Measurements from ENCODE around the gene HIP1. TPM values are rescaled to one million over a fixed set of nuclear protein-coding genes. Genes with fewer than 3 reads are reported as not detected.
"Not testable (repeated sequence)": the region's sequence is repeated elsewhere in the genome, so short reads cannot be mapped to it uniquely, and the experiment has no call there.

The HIP1 gene
- total and polyA plus RNA-seq, 9 donors: 17.3 to 28.4 (median 23.5) TPM

DNA sequence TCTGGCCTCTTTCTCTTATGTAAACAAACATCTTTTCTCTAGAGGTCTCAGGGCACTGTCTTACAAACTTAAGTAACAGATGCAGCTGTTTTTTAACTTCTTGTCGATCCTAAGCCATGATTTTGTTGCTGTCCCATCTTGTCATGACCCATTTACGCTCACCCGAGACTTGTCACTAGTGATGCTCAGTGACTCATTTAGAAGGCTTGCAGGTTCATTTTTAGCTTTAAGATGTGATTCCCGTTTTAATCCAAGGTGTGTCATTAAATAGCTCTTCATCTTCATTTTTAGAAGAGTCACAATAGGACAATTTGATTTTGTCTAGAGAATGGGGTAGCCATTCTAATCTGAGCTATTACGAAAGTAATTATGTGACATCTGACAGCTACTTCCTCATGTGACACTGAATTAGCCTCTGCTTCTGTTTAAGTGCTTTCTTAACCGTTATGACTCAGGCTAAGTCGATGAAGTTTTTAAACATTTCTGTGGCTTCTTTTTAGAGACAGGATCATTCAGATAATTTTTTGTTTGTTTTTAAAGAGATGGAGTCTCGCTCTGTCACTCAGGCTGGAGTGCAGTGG is 203.9 kb downstream of the HIP1 start:
- Histone ChIP-seq H3K9me3 (replicated peaks; ENCODE audit: control insufficient read depth, low read depth, low read length) (no peaks in the 10 kb centered on the region), H3K4me1 (ENCODE audit: control insufficient read depth, insufficient read depth, low read length) (no peaks in the 10 kb centered on the region), H3K4me3 (ENCODE audit: low read length) (no peak overlapping the region), H3K36me3 (ENCODE audit: control insufficient read depth, insufficient read depth, low read length) (peaks cover 44% of the 10 kb centered on the region), H3K27me3 (ENCODE audit: control insufficient read depth, insufficient read depth, low read length) (no peaks in the 10 kb centered on the region), H3K27ac (ENCODE audit: low read length) (no peak overlapping the region)
- peak; percentile 15 for DNase-seq
- 63% methylated on average over 6 of the region's 8 CpGs for WGBS (ENCODE audit: insufficient coverage)

DNA sequence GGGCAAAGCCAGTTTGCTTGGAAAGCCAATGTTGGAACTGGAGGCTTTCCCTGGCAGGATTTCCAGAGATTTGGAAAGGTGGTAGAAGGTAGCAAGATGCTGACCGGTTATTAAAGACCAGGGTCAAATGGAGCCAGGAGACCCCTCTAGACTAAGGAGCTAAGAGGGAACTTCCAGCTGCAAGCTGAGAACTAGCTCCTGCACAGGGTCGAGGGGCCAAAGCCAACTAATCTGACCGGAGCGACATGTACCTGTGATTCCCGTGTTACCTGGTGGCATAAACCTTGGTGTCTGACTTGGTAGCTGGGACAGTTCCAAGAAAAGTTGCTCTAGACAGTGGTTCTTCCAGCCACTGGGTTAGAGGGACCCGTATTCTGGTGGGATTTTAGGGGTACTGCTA is 204.8 kb downstream of the HIP1 start:
- peaks cover 40% of the 10 kb centered on the region for H3K36me3 ChIP-seq (ENCODE audit: control insufficient read depth, insufficient read depth, low read length)
- DNase-seq: no peak
- no peak overlapping the region for H3K27ac ChIP-seq (ENCODE audit: low read length)
- no peaks in the 10 kb centered on the region for H3K4me1 ChIP-seq (ENCODE audit: control insufficient read depth, insufficient read depth, low read length)
- H3K4me3 ChIP-seq (ENCODE audit: low read length): no peak overlapping the region
- H3K9me3 ChIP-seq (replicated peaks; ENCODE audit: control insufficient read depth, low read depth, low read length): no peaks in the 10 kb centered on the region
- no peaks in the 10 kb centered on the region for H3K27me3 ChIP-seq (ENCODE audit: control insufficient read depth, insufficient read depth, low read length)
- 94% methylated on average over 6 of the region's 6 CpGs for WGBS (ENCODE audit: insufficient coverage)

DNA sequence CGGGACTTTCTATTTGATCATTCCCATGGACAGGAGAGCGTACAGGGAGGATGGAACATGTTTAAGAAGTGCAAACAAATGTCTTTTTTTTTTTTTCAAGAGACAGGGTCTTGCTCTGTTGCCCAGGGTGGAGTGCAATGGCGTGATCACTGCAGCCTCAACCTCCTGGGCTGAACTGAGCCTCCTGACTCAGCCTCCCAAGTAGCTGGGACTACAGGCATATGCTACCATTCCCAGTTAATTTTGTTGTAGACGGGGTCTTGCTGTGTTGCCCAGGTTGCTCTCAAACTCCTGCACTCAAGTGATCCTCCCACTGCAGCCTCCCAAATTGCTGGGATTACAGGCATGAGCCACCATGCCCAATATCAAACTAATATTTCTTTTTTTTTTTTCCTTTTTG is 206.1 kb downstream of the HIP1 start:
- Histone ChIP-seq H3K9me3 (replicated peaks; ENCODE audit: control insufficient read depth, low read depth, low read length) (no peaks in the 10 kb centered on the region), H3K4me3 (ENCODE audit: low read length) (no peak overlapping the region), H3K27ac (ENCODE audit: low read length) (no peak overlapping the region), H3K36me3 (ENCODE audit: control insufficient read depth, insufficient read depth, low read length) (peaks cover 30% of the 10 kb centered on the region), H3K27me3 (ENCODE audit: control insufficient read depth, insufficient read depth, low read length) (no peaks in the 10 kb centered on the region), H3K4me1 (ENCODE audit: control insufficient read depth, insufficient read depth, low read length) (peaks cover 4% of the 10 kb centered on the region)
- 96% methylated on average over 4 of the region's 4 CpGs for WGBS (ENCODE audit: insufficient coverage)
- no peak for DNase-seq

DNA sequence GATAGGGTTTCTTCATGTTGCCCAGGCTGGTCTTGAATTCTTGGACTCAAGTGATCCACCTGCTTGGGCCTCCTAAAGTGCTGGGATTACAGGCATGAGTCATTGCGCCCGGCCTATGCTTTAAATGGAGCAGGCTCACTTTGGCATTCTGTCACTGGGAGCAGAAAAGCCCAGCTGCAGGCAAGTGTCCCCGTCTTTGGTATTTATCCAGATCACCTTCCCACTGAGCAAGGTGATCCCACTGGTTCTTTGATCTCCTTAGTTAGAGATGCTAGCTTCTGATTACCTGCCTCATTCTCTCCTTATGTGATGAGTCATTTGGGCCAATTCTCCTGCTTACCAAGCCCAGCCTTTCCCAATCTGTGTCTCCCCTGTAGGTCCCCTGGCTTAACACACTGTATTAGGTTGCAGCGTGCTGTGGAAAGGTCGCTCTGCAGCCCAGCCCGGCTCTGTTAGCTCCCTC is 207.4 kb downstream of the HIP1 start:
- no peaks in the 10 kb centered on the region for H3K27me3 ChIP-seq (ENCODE audit: control insufficient read depth, insufficient read depth, low read length)
- peaks cover 10% of the 10 kb centered on the region for H3K4me1 ChIP-seq (ENCODE audit: control insufficient read depth, insufficient read depth, low read length)
- H3K27ac ChIP-seq (ENCODE audit: low read length): peak overlapping the region; percentile 47
- no peak overlapping the region for H3K4me3 ChIP-seq (ENCODE audit: low read length)
- 50% methylated on average over 5 of the region's 6 CpGs for WGBS (ENCODE audit: insufficient coverage)
- H3K9me3 ChIP-seq (replicated peaks; ENCODE audit: control insufficient read depth, low read depth, low read length): no peaks in the 10 kb centered on the region
- peak; percentile 49 for DNase-seq
- H3K36me3 ChIP-seq (ENCODE audit: control insufficient read depth, insufficient read depth, low read length): peaks cover 17% of the 10 kb centered on the region

DNA sequence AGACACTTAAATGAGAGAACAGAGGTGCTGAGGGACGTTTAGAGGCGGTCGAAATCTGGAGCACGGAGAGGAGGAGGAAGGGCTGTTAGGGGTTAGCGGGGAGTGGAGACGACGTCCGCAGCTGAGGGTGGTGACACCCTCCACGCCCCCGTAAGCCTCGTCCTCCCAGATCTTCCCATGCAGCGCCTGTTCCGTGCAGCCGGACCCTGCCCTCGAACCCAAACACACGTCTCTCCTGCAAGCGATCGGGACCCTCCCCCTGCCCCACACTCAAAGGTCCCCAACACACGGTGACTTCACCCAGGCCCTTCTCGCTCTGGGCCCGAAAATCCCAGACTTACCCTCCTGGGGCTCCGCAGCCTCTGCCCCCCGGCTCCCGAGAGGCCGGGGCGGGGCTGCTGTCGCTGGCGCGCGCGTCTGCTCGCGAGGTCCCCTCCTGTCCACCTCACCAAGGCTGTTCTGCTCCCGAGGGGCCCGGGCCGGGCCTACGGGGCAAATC is 211.5 kb downstream of the HIP1 start:
- Histone ChIP-seq H3K4me3 (ENCODE audit: low read length) (peak overlapping the region; percentile 80), H3K27ac (ENCODE audit: low read length) (peak overlapping the region; percentile 80), H3K4me1 (ENCODE audit: control insufficient read depth, insufficient read depth, low read length) (peaks cover 13% of the 10 kb centered on the region)
- not testable (repeated sequence) for H3K9me3 ChIP-seq (replicated peaks; ENCODE audit: control insufficient read depth, low read depth, low read length); H3K36me3 ChIP-seq (ENCODE audit: control insufficient read depth, insufficient read depth, low read length); H3K27me3 ChIP-seq (ENCODE audit: control insufficient read depth, insufficient read depth, low read length)
- 0% methylated on average over 31 of the region's 37 CpGs for WGBS (ENCODE audit: insufficient coverage)
- peak; percentile 21 for DNase-seq

DNA sequence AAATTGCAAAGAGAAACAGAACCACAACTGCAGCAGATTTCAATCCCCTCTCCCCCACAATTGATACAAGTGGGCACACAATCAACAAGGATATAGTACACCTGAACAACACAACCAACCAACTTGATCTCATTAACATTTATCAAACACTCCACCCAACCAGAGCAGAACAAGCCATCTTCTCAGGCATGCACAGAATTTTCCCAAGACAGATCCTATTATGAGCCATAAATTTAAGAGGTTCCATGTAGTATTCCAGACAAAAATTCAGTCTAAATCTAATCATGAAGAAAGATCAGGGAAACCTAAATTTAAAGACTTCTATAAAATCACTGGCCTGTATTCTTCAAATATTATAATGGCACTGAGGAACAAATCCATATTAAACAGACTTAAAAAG is 217.0 kb downstream of the HIP1 start:
- peaks cover 12% of the 10 kb centered on the region for H3K36me3 ChIP-seq (ENCODE audit: control insufficient read depth, insufficient read depth, low read length)

DNA sequence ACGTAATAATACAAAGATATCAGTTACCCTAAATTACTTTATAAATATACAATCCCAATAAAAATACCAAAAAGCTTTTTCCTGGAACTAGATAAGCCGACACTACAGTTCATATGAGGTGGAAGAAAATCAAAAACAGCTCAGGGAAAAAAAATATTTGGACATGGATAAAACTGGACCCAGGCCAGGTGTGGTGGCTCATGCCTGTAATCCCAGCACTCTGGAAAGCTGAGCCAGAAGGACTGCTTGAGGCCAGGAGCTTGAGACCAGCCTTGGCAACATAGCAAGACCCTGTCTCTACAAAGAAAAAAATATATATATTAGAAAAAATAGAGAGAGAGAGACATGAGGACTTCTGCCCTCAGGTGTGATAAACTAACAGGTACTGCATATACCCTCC is 219.9 kb downstream of the HIP1 start:
- not testable (repeated sequence) for H3K4me3 ChIP-seq (ENCODE audit: low read length); H3K27me3 ChIP-seq (ENCODE audit: control insufficient read depth, insufficient read depth, low read length); H3K9me3 ChIP-seq (replicated peaks; ENCODE audit: control insufficient read depth, low read depth, low read length); H3K27ac ChIP-seq (ENCODE audit: low read length); H3K4me1 ChIP-seq (ENCODE audit: control insufficient read depth, insufficient read depth, low read length); DNase-seq
- no CpG with 5 or more reads among the region's 2 CpGs for WGBS (ENCODE audit: insufficient coverage)
- peaks cover 12% of the 10 kb centered on the region for H3K36me3 ChIP-seq (ENCODE audit: control insufficient read depth, insufficient read depth, low read length)

More for the DNA sequence above, 217.0 kb downstream of the HIP1 start:
- H3K4me3 ChIP-seq (ENCODE audit: low read length); H3K27ac ChIP-seq (ENCODE audit: low read length); H3K4me1 ChIP-seq (ENCODE audit: control insufficient read depth, insufficient read depth, low read length); DNase-seq; H3K9me3 ChIP-seq (replicated peaks; ENCODE audit: control insufficient read depth, low read depth, low read length); H3K27me3 ChIP-seq (ENCODE audit: control insufficient read depth, insufficient read depth, low read length): not testable (repeated sequence)

DNA sequence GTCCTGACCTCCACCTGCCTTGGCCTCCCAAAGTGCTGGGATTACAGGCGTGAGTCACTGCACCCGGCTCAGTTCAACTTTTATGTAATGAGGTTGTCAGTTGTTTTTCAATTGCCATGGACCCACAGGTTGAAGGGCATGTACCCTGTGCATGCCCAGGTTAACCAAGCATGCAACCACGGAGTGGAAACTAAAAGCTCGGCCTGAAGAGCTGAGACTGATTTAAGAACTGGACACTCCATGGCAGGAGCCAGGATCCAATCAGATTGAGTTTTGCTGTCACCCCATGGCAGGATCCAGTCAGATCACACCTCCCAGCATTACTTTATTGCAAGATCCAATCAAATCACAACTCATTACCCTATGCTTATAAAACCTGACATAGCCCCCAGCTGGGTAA is 229.7 kb downstream of the HIP1 start:
- not testable (repeated sequence) for H3K27ac ChIP-seq (ENCODE audit: low read length); H3K4me1 ChIP-seq (ENCODE audit: control insufficient read depth, insufficient read depth, low read length); H3K27me3 ChIP-seq (ENCODE audit: control insufficient read depth, insufficient read depth, low read length); H3K9me3 ChIP-seq (replicated peaks; ENCODE audit: control insufficient read depth, low read depth, low read length); DNase-seq; H3K4me3 ChIP-seq (ENCODE audit: low read length); H3K36me3 ChIP-seq (ENCODE audit: control insufficient read depth, insufficient read depth, low read length)
- WGBS (ENCODE audit: insufficient coverage): no CpG with 5 or more reads among the region's 4 CpGs

DNA sequence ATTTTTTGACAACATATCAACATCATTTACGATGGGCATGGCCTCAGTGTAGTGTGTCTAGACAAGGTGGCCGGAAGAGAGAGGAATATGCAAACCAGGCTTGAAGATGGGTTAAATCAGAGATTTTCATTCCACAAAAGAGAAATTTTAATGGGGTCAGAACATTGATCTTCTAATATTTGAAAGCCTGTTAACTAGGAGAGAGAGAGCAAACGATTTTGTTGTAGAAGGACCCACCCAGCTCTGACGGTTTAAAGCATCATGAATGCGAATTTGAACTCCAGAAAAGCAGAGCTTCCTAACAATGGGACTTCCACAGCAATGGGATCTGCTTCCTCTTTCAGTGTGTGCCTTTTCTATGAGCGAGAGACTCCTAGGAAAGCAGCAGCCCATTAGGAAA is 246.7 kb downstream of the HIP1 start, which contains the start of gene SPDYE5:
Gene SPDYE5, plus strand, starts transcription at position 301 of the 400 bp plus-strand sequence. CDS start 1,728 bp downstream, outside the sequence.
- DNase-seq; H3K27ac ChIP-seq (ENCODE audit: low read length); H3K36me3 ChIP-seq (ENCODE audit: control insufficient read depth, insufficient read depth, low read length); H3K9me3 ChIP-seq (replicated peaks; ENCODE audit: control insufficient read depth, low read depth, low read length); H3K4me1 ChIP-seq (ENCODE audit: control insufficient read depth, insufficient read depth, low read length); H3K4me3 ChIP-seq (ENCODE audit: low read length); H3K27me3 ChIP-seq (ENCODE audit: control insufficient read depth, insufficient read depth, low read length): not testable (repeated sequence)
- WGBS (ENCODE audit: insufficient coverage): no CpG with 5 or more reads among the region's 6 CpGs

DNA sequence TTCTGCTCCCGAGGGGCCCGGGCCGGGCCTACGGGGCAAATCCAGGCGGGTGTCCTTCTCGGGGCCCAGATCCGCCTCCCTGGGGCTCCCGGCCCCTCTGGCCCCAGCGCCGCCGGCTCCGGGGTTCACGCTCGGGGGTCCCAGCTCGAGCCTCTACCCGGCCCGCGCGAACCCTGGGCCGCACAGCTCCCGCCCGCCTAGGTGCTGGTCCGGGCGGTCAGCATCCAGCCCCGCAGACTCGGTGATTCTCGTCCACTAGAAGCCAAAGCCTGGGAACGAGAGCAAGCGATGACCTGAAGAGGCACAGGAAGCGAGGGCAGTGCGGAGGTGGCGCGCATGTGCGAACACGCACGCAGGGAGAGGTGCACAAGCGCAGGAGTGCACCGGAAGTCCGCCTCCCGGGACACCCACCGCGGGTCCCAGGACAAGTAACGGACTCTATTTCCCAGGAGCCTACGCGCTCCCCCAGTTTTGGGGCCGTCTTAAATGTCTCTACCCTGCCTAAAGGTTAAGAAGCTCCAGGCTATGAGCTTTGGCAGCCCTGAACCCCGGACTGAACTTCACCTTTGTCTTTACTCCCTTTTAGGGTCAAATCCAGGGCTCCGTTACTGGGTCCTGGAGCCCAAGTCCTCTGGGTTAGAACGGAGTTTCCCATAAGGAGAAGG is 252.6 kb downstream of the HIP1 start, which contains the start of gene POM121C:
Gene POM121C, minus strand, starts transcription at position 321 of the 665 bp plus-strand sequence. CDS start 44,803 bp downstream, outside the sequence.
- H3K4me3 ChIP-seq (ENCODE audit: low read length): peak within 1 kb of the TSS; percentile 67
- H3K9me3 ChIP-seq (replicated peaks; ENCODE audit: control insufficient read depth, low read depth, low read length); H3K36me3 ChIP-seq (ENCODE audit: control insufficient read depth, insufficient read depth, low read length); H3K4me1 ChIP-seq (ENCODE audit: control insufficient read depth, insufficient read depth, low read length); H3K27me3 ChIP-seq (ENCODE audit: control insufficient read depth, insufficient read depth, low read length): not testable (repeated sequence)
- peak; percentile 96 for DNase-seq
- H3K27ac ChIP-seq (ENCODE audit: low read length): peak within 1 kb of the TSS; percentile 74
- WGBS (ENCODE audit: insufficient coverage): 0% methylated on average over 43 of the region's 49 CpGs
